IPS DF 6.9 (cell line): ENCODE measurements around the gene PLBD2.

ENCODE experiments used
- DNase-seq: peaks from one replicate; pipeline ENCODE4 v3.0.0-alpha.2; 2013; ENCODE audit warnings: low read depth, low spot score
- H3K27ac ChIP-seq: one replicate; pipeline ENCODE4 v1.5.1; 2013; ENCODE audit warnings: low read length, control low read depth
- H3K27me3 ChIP-seq: 2 replicates; pipeline ENCODE4 v1.6.1; 2013; ENCODE audit warnings: mild to moderate bottlenecking, low read length; ENCODE audit not compliant: control insufficient read depth, insufficient read depth
- H3K36me3 ChIP-seq: 2 replicates; pipeline ENCODE4 v1.6.1; 2013; ENCODE audit warnings: low read length; ENCODE audit not compliant: control insufficient read depth, insufficient read depth
- H3K4me1 ChIP-seq: 2 replicates; pipeline ENCODE4 v1.6.1; 2013; ENCODE audit warnings: low read length; ENCODE audit not compliant: control insufficient read depth, insufficient read depth
- H3K4me3 ChIP-seq: 2 replicates; pipeline ENCODE4 v1.5.1; 2013; ENCODE audit warnings: mild to moderate bottlenecking, low read length
- H3K9me3 ChIP-seq: 2 replicates; pipeline ENCODE4 v1.6.1; 2013; ENCODE audit warnings: low read length, inconsistent platforms; ENCODE audit not compliant: control insufficient read depth, insufficient read depth
- WGBS: extraction: QIAGEN DNeasy Blood & Tissue Kit; methylation state at CpG from one replicate; pipeline ENCODE4 v1.1.7; 2013; ENCODE audit warnings: mixed read lengths, missing lambda C conversion rate; ENCODE audit not compliant: insufficient read length, insufficient coverage; 5-methylcytosine and 5-hydroxymethylcytosine counted together

PLBD2 gene

DNA sequence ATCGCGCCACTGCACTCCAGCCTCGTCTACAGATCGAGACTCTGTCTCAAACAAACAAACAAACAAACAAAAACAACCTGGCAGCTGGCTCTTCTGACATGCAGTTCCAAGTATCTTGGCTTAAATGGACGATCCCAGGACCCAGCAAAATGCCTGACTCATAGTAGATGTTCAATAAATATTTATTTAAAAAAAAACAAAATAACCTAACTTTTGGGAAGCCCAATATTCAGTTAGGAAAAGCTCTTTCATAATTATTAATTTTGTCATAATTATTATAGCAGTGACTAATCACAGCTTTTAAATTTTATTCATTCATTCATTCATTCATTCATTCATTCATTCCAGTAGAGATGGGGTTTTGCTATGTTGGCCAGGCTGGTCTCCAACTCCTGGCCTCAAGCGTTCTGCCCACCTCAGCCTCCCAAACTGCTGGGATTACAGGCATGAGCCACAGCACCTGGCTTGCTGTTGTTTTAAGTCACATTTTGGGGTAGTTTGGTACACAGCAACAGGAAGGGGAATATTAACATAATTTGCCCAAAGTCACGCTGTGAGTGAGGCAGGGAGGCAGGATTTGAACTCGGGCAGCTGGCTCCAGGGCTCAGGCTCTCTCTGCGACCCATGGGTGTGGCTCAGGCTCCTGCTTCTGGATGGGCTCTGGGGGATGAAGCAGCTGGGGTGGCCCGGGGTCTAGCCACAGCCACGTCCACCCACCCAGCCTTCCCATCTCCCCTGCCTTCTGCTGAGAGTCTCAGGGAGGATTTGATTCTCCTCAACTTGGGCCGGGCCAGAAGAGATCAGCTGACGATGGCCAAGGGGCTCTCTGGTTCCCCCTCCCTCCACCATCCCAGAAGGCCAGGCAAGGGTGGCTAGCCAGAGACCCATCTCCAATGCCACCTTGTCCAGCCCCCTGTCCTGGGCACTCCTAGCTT is 42.9 kb downstream of the PLBD2 start:
- no CpG with 5 or more reads among the region's 13 CpGs for WGBS
- Histone ChIP-seq H3K27ac (no peak overlapping the region), H3K27me3 (no peaks in the 10 kb centered on the region), H3K4me1 (no peaks in the 10 kb centered on the region; the same call in none of the 2 replicates), H3K4me3 (no peak overlapping the region), H3K36me3 (no peaks in the 10 kb centered on the region), H3K9me3 (no peaks in the 10 kb centered on the region)
- DNase-seq = no peak

DNA sequence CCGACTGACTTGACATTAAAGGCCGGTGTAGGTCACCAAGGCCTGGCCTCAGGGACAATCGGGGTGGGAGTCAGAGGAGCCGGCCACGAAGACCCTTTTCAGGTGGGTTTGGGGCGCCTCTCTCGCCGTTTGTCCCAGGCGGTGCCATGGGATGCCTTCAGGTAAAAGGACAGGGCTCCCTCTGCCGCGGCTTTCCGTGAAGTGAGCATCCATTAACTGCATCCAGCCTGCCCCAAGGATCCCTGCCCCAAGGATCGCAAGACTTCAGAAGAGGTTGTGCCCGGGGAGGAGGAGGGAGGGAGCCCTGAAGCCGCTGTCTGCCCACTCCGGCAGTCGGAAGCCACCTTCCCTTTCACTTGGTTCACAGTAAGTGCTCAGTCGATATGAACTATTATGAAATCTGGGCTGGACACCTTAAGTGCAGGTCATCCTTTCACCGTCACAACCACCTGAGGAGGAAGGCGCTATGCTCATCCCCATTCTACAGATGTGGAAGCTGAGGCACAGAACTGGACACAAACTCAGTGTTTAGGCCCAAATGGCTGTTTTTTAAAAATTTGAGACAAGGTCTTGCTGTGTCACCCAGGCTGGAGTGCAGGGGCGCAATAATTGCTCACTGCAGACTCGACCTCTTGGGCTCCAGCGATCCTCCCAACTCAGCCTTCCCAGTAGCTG is 44.3 kb downstream of the PLBD2 start:
- no peak overlapping the region for H3K4me3 ChIP-seq
- no peaks in the 10 kb centered on the region for H3K9me3 ChIP-seq
- no peaks in the 10 kb centered on the region for H3K27me3 ChIP-seq
- H3K27ac ChIP-seq = no peak overlapping the region
- no peaks in the 10 kb centered on the region for H3K36me3 ChIP-seq
- no CpG with 5 or more reads among the region's 23 CpGs for WGBS
- DNase-seq = no peak
- H3K4me1 ChIP-seq = no peaks in the 10 kb centered on the region; the same call in 1 of the 2 replicates

DNA sequence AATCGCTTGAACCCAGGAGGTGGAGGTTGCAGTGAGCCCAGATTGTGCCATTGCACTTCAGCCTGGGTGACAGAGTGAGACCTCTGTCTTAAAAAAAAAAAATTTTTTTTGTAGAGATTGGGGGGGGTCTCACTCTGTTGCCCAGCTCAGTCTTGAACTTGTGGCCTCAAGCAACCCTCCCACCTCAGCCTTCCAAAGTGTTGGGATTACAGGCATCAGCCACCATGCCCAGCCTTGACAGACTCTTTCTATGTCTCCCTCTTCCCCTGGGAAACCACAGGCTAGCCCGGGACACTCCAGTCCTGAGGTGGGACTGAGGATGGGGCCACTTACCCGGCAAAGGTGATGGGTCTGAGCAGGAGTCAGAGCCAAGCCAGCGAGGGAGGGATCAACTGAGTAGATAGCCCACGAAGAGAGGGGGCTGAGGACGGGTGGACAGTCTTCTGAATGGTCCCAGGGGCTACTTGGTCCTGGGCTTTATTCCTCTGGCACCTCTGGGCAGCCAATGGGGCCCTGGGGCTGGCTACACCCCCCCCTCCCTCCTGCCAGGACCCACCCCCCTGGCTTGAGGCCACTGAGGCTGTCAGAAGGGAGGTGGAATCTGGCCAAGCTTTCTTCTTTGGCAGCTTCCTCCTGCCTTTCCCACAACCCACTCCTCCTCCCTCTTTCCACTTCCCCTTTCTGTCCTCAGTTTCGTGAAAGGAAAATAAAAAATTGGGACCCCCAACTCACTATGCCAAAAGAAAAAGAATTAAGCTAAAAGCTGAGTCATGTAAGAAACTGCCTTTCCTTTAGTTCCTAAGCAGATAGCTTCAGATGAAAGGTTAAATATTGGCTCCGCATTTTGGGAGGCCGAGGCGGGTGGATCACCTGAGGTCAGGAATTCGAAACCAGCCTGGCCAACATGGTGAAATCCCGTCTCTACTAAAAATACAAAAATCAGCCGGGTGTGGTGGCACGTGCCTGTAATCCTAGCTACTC is 45.3 kb downstream of the PLBD2 start, which contains the start of gene SDS:
TSS of gene SDS (minus strand) at position 453 of the 981 bp plus-strand sequence. CDS start 4,179 bp downstream, outside the sequence.
- Histone ChIP-seq H3K9me3 (no peaks in the 10 kb centered on the region), H3K27ac (no peak within 1 kb of the TSS), H3K4me3 (no peak within 1 kb of the TSS), H3K27me3 (no peaks in the 10 kb centered on the region), H3K4me1 (no peaks in the 10 kb centered on the region; the same call in 1 of the 2 replicates), H3K36me3 (no peaks in the 10 kb centered on the region)
- DNase-seq = no peak
- no CpG with 5 or more reads among the region's 14 CpGs for WGBS

DNA sequence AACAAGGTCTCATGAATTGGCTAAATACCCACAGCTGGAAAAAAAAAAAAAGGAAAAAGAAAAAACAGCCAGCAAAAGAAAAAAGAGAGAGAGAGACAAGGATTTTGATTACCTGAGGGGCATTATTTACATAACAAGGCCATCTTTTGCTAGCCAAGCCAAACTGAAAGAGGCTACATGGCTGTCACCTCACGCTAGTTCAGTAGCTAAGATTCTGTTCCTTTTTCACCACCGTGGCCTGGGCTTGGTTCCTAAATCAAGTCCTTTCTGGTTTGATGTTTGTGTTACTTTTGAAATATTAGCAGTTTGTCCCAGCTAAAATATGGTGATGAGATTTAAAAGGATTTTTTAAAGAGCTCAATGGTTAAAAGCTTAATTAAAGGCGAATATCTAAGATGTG is 47.3 kb downstream of the PLBD2 start:
- Histone ChIP-seq H3K4me1 (no peaks in the 10 kb centered on the region; the same call in 1 of the 2 replicates), H3K27me3 (no peaks in the 10 kb centered on the region), H3K27ac (no peak overlapping the region), H3K36me3 (no peaks in the 10 kb centered on the region), H3K4me3 (no peak overlapping the region), H3K9me3 (no peaks in the 10 kb centered on the region)
- no CpG with 5 or more reads among the region's 3 CpGs for WGBS
- no peak for DNase-seq

DNA sequence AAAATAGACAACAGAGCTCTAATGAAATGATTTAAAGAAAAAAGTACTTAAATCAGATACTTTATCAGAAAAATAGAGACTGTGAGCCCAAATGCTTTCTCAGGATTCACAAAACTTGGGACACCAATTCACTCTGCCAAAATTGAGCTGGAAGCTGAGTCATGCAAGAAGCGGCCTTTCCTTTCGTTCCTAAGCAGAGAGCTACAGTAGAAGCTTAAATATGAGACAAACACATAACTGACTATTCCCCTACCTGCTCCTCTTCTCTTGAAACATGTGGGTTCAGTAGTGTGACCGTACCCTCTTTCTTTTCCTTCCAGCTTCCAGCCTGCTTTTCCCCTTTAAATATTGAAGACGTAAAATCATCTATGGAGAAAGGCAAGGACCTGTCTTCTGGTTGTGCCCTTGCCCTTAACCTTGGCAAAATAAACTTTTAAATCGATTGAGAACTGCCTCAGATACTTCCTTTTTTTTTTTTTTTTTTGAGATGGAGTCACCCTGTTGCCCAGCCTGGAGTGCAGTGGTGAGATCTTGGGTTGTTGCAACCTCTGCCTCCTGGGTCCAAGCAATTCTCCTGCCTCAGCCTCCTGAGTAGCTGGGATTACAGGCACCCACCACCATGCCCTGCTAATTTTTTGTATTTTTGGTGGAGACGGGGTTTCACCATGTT is 49.7 kb downstream of the PLBD2 start:
- no CpG with 5 or more reads among the region's 6 CpGs for WGBS
- H3K4me1 ChIP-seq = no peaks in the 10 kb centered on the region; the same call in 1 of the 2 replicates
- H3K36me3 ChIP-seq = no peaks in the 10 kb centered on the region
- H3K27me3 ChIP-seq = no peaks in the 10 kb centered on the region
- H3K9me3 ChIP-seq = no peaks in the 10 kb centered on the region
- no peak for DNase-seq
- H3K27ac ChIP-seq = no peak overlapping the region
- no peak overlapping the region for H3K4me3 ChIP-seq

DNA sequence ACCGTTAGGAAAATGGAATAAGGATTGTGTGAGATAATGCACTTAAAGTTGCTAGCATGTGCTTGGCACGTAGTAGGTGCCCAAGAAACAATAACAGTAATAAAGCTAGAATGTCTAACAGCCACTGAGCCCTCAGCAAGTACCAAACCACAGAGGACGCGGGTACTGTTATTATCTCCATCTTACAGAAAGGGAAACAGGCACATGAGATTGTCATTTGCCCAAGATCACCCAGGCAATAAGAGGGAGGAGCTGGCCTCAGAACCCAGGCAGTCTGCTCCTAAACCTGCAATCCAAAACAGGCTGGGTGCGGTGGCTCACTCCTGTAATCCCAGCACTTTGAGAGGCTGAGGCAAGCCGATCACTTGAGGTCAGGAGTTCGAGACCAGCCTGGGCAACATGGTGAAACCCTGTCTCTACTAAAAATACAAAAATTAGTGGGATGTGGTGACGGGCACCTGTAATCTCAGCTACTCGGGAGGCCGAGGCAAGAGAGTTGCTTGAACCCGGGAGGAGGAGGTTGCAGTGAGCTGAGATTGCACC is 50.4 kb downstream of the PLBD2 start:
- Histone ChIP-seq H3K27me3 (no peaks in the 10 kb centered on the region), H3K36me3 (no peaks in the 10 kb centered on the region), H3K27ac (no peak overlapping the region), H3K4me3 (no peak overlapping the region), H3K4me1 (no peaks in the 10 kb centered on the region; the same call in 1 of the 2 replicates), H3K9me3 (no peaks in the 10 kb centered on the region)
- no CpG with 5 or more reads among the region's 11 CpGs for WGBS
- DNase-seq = no peak

DNA sequence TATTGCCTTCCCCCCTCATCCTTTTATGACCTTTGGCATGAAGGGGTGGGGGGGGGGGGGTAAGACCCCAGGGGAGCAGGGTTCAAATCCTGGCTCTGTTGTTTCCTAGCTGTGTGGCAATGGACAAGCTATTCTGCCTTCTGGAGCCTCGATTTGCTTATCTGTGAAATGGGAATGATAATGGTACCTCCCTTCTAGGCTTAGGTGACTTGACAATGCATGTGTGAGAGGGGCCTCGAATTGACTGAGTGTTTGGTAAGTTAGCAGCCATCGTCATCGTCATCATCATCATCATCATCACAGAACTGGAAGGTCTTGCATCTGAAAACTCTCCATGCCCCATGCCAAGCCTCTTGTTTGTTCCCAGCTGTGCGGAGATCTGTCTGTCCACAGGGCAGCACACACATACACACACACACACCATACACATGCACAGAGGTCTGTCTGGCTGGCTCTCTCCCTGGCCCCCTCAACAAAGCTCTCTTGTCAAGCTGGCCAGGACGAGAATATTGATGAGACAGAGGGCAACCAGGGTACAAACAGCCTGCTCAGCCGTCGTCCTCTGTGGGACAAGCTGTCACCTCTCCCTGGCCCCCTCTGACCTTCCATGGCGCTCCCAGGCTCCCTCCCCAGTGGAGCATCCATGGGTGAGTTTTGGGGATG is 51.2 kb downstream of the PLBD2 start:
- Histone ChIP-seq H3K4me3 (no peak overlapping the region), H3K36me3 (no peaks in the 10 kb centered on the region), H3K9me3 (no peaks in the 10 kb centered on the region), H3K27ac (no peak overlapping the region), H3K4me1 (no peaks in the 10 kb centered on the region; the same call in 1 of the 2 replicates), H3K27me3 (no peaks in the 10 kb centered on the region)
- WGBS = no CpG with 5 or more reads among the region's 9 CpGs
- no peak for DNase-seq

DNA sequence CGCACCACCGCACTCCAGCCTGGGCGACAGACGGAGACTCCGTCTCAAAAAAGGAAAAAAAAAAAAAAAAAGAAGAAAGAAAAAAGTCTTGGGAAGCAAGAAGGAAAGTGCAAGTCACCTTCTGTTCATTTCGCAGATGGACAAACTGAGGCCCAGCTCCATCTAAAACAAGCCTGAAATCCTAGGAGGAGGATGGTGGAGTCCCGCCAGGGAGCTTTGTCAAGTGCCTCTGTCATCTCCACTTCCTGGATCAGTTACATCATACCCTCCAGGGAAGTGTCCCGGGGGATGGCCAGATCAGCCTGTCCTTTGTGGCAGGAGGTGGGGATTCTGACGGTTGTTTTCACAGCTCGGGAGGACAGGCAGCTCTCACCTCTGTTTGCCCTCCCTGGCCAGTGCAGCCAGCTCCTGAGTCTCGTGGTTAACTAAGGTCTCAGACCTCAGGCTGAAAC is 55.1 kb downstream of the PLBD2 start:
- Histone ChIP-seq H3K4me3 (no peak overlapping the region), H3K9me3 (no peaks in the 10 kb centered on the region), H3K4me1 (no peaks in the 10 kb centered on the region), H3K27me3 (no peaks in the 10 kb centered on the region), H3K27ac (no peak overlapping the region), H3K36me3 (no peaks in the 10 kb centered on the region)
- DNase-seq = no peak
- WGBS = no CpG with 5 or more reads among the region's 11 CpGs

DNA sequence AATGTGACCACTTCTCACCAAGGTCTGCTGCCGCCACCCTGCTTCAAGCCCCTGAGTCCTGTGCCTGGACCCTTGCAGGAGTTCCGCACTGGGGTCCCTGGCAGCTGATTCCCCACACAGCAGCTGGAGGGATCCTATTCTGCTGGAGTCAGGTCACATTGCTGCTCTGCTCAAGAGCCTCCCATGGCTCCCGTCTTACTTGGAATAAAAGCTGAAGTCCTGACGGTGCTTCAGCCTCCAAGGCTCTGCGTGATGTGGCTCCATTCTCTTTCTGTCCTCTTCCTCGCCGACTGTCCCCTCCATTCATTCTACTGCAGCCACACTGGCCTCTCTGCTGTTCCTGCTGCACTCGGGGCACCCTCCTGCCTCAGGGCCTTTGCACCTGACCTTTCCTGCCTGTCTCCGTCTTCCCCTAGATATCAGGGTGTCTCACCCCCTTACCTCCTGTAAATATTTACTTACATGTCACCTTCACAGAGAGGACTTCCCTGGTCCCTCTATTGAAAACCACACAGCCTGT is 56.2 kb downstream of the PLBD2 start:
- no peak overlapping the region for H3K4me3 ChIP-seq
- no peaks in the 10 kb centered on the region for H3K27me3 ChIP-seq
- no peaks in the 10 kb centered on the region for H3K9me3 ChIP-seq
- no peaks in the 10 kb centered on the region for H3K36me3 ChIP-seq
- no peak overlapping the region for H3K27ac ChIP-seq
- no CpG with 5 or more reads among the region's 9 CpGs for WGBS
- H3K4me1 ChIP-seq = no peaks in the 10 kb centered on the region
- DNase-seq = no peak
